Stimulated activated CD4-positive, alpha-beta T cell treated with anti-CD3 and anti-CD28 coated beads, Interleukin-15, amount 100 ng/mL, for 24 hours (primary cell): ENCODE measurements around the gene CEBPZOS.
A peak's percentile ranks its signal among the peaks of the same experiment; 100 is the strongest.

ENCODE experiments used
- DNase-seq: peaks from one replicate; pipeline ENCODE4 v3.0.0-alpha.2; 2020

Gene CEBPZOS

GRCh38 chr2:37196320-37197195, at the start of gene CEBPZOS:
TSS of gene CEBPZOS (plus strand) at chr2:37196496. CDS start at chr2:37199705, 3,209 bp downstream.
- DNase-seq, result peak; percentile 90

- DNase-seq, result no peak
Observed at GRCh38 chr2:37148325-37148724, 48.0 kb upstream of the CEBPZOS start.

- no peak for DNase-seq
Observed at GRCh38 chr2:37149626-37150322, 46.5 kb upstream of the CEBPZOS start.

GRCh38 chr2:37153224-37153623, 43.1 kb upstream of the CEBPZOS start:
- no peak for DNase-seq

GRCh38 chr2:37154785-37155184, 41.5 kb upstream of the CEBPZOS start:
- no peak for DNase-seq

GRCh38 chr2:37156071-37156856, 40.0 kb upstream of the CEBPZOS start:
- peak; percentile 59 for DNase-seq

- peak; percentile 87 for DNase-seq
Observed at GRCh38 chr2:37156857-37157714, 39.2 kb upstream of the CEBPZOS start, which contains the start of gene EIF2AK2. TSS of gene EIF2AK2 (minus strand) at chr2:37156980. CDS start at chr2:37147806, 9,174 bp downstream.

GRCh38 chr2:37164757-37165156, 31.5 kb upstream of the CEBPZOS start:
- DNase-seq, result no peak

- no peak for DNase-seq
Observed at GRCh38 chr2:37167636-37168180, 28.6 kb upstream of the CEBPZOS start.

- peak; percentile 34 for DNase-seq
Observed at GRCh38 chr2:37168217-37168981, 27.9 kb upstream of the CEBPZOS start.

GRCh38 chr2:37171624-37171950, 24.7 kb upstream of the CEBPZOS start:
- DNase-seq, result no peak

GRCh38 chr2:37173741-37174140, 22.6 kb upstream of the CEBPZOS start:
- no peak for DNase-seq

GRCh38 chr2:37180006-37180639, 16.2 kb upstream of the CEBPZOS start:
- no peak for DNase-seq

- DNase-seq, result no peak
Observed at GRCh38 chr2:37180640-37181039, 15.7 kb upstream of the CEBPZOS start.

- no peak for DNase-seq
Observed at GRCh38 chr2:37181726-37182684, 14.3 kb upstream of the CEBPZOS start.

GRCh38 chr2:37188570-37188969, 7.7 kb upstream of the CEBPZOS start, which contains the start of gene SULT6B1:
TSS of gene SULT6B1 (minus strand) at chr2:37188670. CDS start at chr2:37188640, 30 bp downstream.
- no peak for DNase-seq

GRCh38 chr2:37189452-37190153, 6.7 kb upstream of the CEBPZOS start:
- no peak for DNase-seq

- no peak for DNase-seq
Observed at GRCh38 chr2:37190290-37190689, 6.0 kb upstream of the CEBPZOS start.

GRCh38 chr2:37191253-37191652, 5.0 kb upstream of the CEBPZOS start:
- no peak for DNase-seq
